ENCODE data around the gene NCAPH2. TPM values are rescaled to one million over a fixed set of nuclear protein-coding genes. Genes with fewer than 3 reads are reported as not detected.

NCAPH2 gene
- polyA plus RNA-seq, 1 experiment: 10.4 TPM

DNA sequence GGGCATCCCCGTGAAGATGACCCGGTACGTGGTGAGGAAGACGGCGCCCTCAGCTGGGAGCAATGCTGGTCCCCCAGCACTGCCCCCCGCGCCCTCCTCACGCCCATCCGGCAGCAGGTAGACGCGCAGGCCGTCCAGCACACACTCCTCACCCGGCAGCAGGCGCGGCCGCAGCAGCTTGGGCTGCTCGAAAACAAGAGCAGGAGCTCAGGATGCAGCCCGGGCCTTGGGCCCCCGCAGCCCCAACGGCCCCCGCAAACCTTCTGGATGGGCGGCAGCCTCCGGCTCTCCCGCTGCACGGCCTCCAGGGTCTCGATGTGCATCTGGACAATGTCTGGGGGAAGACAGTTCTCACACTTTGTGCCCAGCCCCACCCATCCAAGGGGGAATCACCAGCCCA is 46.5 kb upstream of the NCAPH2 start:
- no peak for DNase-seq (ENCODE audit: low read depth, low spot score)
- TF ChIP-seq, protein P1, sequence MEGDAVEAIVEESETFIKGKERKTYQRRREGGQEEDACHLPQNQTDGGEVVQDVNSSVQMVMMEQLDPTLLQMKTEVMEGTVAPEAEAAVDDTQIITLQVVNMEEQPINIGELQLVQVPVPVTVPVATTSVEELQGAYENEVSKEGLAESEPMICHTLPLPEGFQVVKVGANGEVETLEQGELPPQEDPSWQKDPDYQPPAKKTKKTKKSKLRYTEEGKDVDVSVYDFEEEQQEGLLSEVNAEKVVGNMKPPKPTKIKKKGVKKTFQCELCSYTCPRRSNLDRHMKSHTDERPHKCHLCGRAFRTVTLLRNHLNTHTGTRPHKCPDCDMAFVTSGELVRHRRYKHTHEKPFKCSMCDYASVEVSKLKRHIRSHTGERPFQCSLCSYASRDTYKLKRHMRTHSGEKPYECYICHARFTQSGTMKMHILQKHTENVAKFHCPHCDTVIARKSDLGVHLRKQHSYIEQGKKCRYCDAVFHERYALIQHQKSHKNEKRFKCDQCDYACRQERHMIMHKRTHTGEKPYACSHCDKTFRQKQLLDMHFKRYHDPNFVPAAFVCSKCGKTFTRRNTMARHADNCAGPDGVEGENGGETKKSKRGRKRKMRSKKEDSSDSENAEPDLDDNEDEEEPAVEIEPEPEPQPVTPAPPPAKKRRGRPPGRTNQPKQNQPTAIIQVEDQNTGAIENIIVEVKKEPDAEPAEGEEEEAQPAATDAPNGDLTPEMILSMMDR (IDR thresholded peaks at IDR 0.05; ENCODE audit: low read depth, low read length): no peak
- H3K27me3 ChIP-seq (ENCODE audit: control insufficient read depth, insufficient read depth, low read length): no peaks in the 10 kb centered on the region
- POLR2A ChIA-PET: no interaction called here
- no peak overlapping the region for H3K27ac ChIP-seq (ENCODE audit: low read depth, low read length)
- no peak overlapping the region for H3K4me3 ChIP-seq (ENCODE audit: low read depth, low read length)
- CTCF ChIA-PET: interaction anchor here (0.9 kb wide), 1 partner anchor 159 kb away, joined by 3 read pairs; no protein-coding TSS in a partner anchor
- no peaks in the 10 kb centered on the region; the same call in 1 of the 2 replicates for H3K9me3 ChIP-seq (ENCODE audit: control insufficient read depth, insufficient read depth, low read length)

DNA sequence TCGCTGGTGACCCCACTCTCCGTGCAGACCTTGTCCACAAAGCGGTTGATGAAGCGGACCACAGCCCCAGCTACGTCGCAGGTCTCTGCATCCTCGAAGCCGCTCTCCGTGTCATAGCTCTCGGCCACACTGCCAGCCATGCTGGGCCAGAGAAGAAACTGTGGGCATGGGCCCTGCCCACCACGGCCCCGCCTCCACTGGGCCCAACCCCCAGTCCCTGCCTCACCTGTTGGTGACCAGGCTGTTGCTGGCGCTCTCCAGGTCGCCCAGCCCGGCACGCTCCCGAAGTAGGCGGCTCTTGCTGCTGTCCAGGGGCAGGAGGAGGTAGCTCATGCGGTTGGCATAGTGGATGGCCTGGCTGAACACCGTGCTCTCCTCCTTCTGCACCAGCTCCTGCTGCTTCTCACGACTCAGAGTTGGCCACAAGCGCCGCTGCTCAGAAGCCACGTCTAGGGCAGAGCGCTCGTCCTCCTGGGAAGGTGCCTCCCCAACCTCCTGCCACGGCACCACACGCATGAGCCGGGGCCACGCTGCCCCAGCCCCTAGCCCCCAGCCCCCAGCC is 46.0 kb upstream of the NCAPH2 start:
- ChIA-PET CTCF (interaction anchor here (0.9 kb wide), 1 partner anchor 159 kb away, joined by 3 read pairs; no protein-coding TSS in a partner anchor), POLR2A (no interaction called here)
- no peak for DNase-seq (ENCODE audit: low read depth, low spot score)
- no peaks in the 10 kb centered on the region for H3K27me3 ChIP-seq (ENCODE audit: control insufficient read depth, insufficient read depth, low read length)
- H3K27ac ChIP-seq (ENCODE audit: low read depth, low read length): no peak overlapping the region
- TF ChIP-seq, protein P1 (IDR thresholded peaks at IDR 0.05; ENCODE audit: low read depth, low read length): no peak
- no peaks in the 10 kb centered on the region; the same call in 1 of the 2 replicates for H3K9me3 ChIP-seq (ENCODE audit: control insufficient read depth, insufficient read depth, low read length)
- no peak overlapping the region for H3K4me3 ChIP-seq (ENCODE audit: low read depth, low read length)

DNA sequence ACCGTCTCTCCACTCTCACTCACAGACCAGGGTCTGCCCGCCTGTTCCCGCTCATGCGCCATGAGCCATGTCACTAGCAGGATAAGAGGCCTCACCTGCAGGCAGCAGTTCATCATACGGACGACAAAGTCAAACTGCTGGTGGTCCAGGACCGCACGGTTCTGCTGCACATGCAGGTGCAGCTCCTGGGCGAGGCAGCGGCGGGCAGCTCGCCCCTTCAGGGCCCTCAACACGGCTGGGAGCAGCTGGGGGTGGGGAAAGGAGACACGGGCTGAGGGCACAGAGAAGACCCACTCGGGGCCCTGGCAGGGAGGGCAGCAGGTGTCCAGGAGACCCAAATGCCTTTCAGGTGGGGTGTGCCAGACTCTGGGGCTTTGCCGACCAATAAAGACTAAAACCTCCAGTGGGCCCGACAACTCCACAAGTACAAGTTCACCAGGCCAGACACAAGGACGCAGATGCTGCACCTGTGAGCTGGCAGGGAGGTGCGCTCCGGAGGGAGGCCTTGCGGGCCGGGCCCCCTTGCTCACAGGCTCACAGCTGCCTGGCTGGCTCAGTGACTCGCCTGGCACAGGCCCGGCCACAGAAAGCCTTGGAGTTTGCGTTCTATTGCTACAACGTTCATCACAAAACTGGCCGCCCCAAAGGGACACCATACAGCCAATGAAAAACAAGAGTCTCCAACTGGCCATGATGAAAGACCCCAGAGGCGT is 44.7 kb upstream of the NCAPH2 start:
- TF ChIP-seq, protein P1 (IDR thresholded peaks at IDR 0.05; ENCODE audit: low read depth, low read length): no peak
- Histone ChIP-seq H3K9me3 (ENCODE audit: control insufficient read depth, insufficient read depth, low read length) (no peaks in the 10 kb centered on the region; the same call in 1 of the 2 replicates), H3K27ac (ENCODE audit: low read depth, low read length) (no peak overlapping the region), H3K4me3 (ENCODE audit: low read depth, low read length) (no peak overlapping the region), H3K27me3 (ENCODE audit: control insufficient read depth, insufficient read depth, low read length) (no peaks in the 10 kb centered on the region)
- DNase-seq (ENCODE audit: low read depth, low spot score): no peak
- ChIA-PET CTCF (no interaction called here), POLR2A (no interaction called here)

DNA sequence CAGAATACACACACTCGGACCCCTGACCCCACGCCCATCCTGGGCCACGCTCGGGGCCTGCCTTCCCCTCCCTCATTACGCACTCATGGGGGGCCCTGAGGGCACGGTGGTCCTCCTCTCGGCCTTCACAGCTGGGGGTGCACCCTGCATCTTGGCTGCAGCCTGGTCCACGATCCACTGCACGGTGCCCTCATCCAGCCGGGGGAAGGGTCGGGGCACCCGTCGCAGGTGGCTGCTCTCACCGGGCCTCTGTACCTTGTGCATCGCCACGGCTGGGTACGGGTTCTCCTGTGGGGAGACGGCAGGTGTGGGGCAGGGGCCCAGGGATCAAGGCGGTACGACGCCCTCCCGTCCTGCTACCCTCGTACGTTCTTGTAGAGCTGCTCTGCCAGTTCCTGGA is 43.6 kb upstream of the NCAPH2 start:
- H3K9me3 ChIP-seq (ENCODE audit: control insufficient read depth, insufficient read depth, low read length): no peaks in the 10 kb centered on the region; the same call in 1 of the 2 replicates
- no peak for DNase-seq (ENCODE audit: low read depth, low spot score)
- ChIA-PET POLR2A (no interaction called here), CTCF (no interaction called here)
- H3K27ac ChIP-seq (ENCODE audit: low read depth, low read length): no peak overlapping the region
- TF ChIP-seq, protein P1 (IDR thresholded peaks at IDR 0.05; ENCODE audit: low read depth, low read length): no peak
- H3K4me3 ChIP-seq (ENCODE audit: low read depth, low read length): no peak overlapping the region
- no peaks in the 10 kb centered on the region for H3K27me3 ChIP-seq (ENCODE audit: control insufficient read depth, insufficient read depth, low read length)
